ENCODE data around the gene GNA12.
"Not testable (repeated sequence)": the region's sequence is repeated elsewhere in the genome, so short reads cannot be mapped to it uniquely, and the experiment has no call there.

GNA12 gene

GRCh38 chr7:2864999-2865670 is 21.0 kb upstream of the GNA12 start:
- peak; percentile 60 to 72 for DNase-seq (ENCODE audit: low read depth in 2 of 2)

GRCh38 chr7:2864204-2864985 is 20.3 kb upstream of the GNA12 start:
- no peak for DNase-seq (ENCODE audit: low read depth in 2 of 2)

- DNase-seq (ENCODE audit: low read depth in 2 of 2): peak; percentile 51 to 57
Observed at GRCh38 chr7:2863461-2864066, 19.5 kb upstream of the GNA12 start.

GRCh38 chr7:2862831-2863361 is 18.8 kb upstream of the GNA12 start:
- no peak for DNase-seq (ENCODE audit: low read depth in 2 of 2)

GRCh38 chr7:2861509-2861908 is 17.4 kb upstream of the GNA12 start:
- DNase-seq (ENCODE audit: low read depth in 2 of 2): no peak

- no peak for DNase-seq (ENCODE audit: low read depth in 2 of 2)
Observed at GRCh38 chr7:2860627-2861133, 16.6 kb upstream of the GNA12 start.

GRCh38 chr7:2859952-2860351 is 15.8 kb upstream of the GNA12 start:
- no peak for DNase-seq (ENCODE audit: low read depth in 2 of 2)

- no peak for DNase-seq (ENCODE audit: low read depth in 2 of 2)
Observed at GRCh38 chr7:2858621-2859020, 14.5 kb upstream of the GNA12 start.

- no peak for DNase-seq (ENCODE audit: low read depth in 2 of 2)
Observed at GRCh38 chr7:2856388-2857169, 12.5 kb upstream of the GNA12 start.

GRCh38 chr7:2855386-2855785 is 11.3 kb upstream of the GNA12 start:
- DNase-seq (ENCODE audit: low read depth in 2 of 2): no peak

- not testable (repeated sequence) for DNase-seq (ENCODE audit: low read depth in 2 of 2)
Observed at GRCh38 chr7:2853552-2853951, 9.4 kb upstream of the GNA12 start.

GRCh38 chr7:2853147-2853546 is 9.0 kb upstream of the GNA12 start:
- no peak for DNase-seq (ENCODE audit: low read depth in 2 of 2)

GRCh38 chr7:2851497-2851896 is 7.4 kb upstream of the GNA12 start:
- no peak for DNase-seq (ENCODE audit: low read depth in 2 of 2)

- no peak for DNase-seq (ENCODE audit: low read depth in 2 of 2)
Observed at GRCh38 chr7:2849941-2850766, 6.0 kb upstream of the GNA12 start.

- DNase-seq (ENCODE audit: low read depth in 2 of 2): no peak
Observed at GRCh38 chr7:2845034-2845592, 1.0 kb upstream of the GNA12 start.

- no peak for DNase-seq (ENCODE audit: low read depth in 2 of 2)
Observed at GRCh38 chr7:2843711-2844152, 376 bp downstream of the GNA12 start.

- DNase-seq (ENCODE audit: low read depth in 2 of 2): no peak
Observed at GRCh38 chr7:2843191-2843685, 870 bp downstream of the GNA12 start.

GRCh38 chr7:2841907-2842306 is 2.2 kb downstream of the GNA12 start:
- DNase-seq (ENCODE audit: low read depth in 2 of 2): no peak

GRCh38 chr7:2840458-2840857 is 3.6 kb downstream of the GNA12 start:
- DNase-seq (ENCODE audit: low read depth in 2 of 2): no peak

Measured in activated CD4-positive, alpha-beta T cell treated with anti-CD3 and anti-CD28 coated beads for 24 hours (primary cell).